AG04449 (cell line): ENCODE data around the gene IMPA2.
A peak's percentile ranks its signal among the peaks of the same experiment; 100 is the strongest.

ENCODE experiments used
- CTCF ChIA-PET: fragments of 350-600 bp; formaldehyde crosslinking; extraction: SDS; loops from one replicate; lab custom pipeline; 2021; ENCODE audit warnings: antibody characterized with exemption; lab: Yijun Ruan, JAX
- POLR2A ChIA-PET: fragments of 400-600, 350-600 bp; formaldehyde crosslinking; extraction: SDS; loops from one replicate; lab custom pipeline; 2020; ENCODE audit warnings: antibody characterized with exemption, inconsistent platforms; lab: Yijun Ruan, JAX
- DNase-seq: peaks from one replicate; pipeline ENCODE4 v3.0.0-alpha.2; 2010; ENCODE audit warnings: low read depth, low spot score
- H3K4me3 ChIP-seq: 2 replicates; pipeline ENCODE4 v1.5.1; 2011; ENCODE audit warnings: low read depth, mild to moderate bottlenecking, control low read depth, low read length
- CTCF ChIP-seq: IDR thresholded peaks from one replicate; pipeline ENCODE4 v1.5.1; 2011; ENCODE audit warnings: mild to moderate bottlenecking, moderate library complexity, low read length, control low read depth, inconsistent platforms; ENCODE audit not compliant: insufficient read depth; ENCODE audit errors: missing control alignments

IMPA2 gene

GRCh38 chr18:11995445-11996189, 14.3 kb downstream of the IMPA2 start:
- peak; percentile 86 for TF ChIP-seq CTCF

GRCh38 chr18:11996190-11996754, 15.0 kb downstream of the IMPA2 start:
- no peak for DNase-seq
- ChIA-PET CTCF (interaction anchor here (0.7 to 21.2 kb wide), 30 partner anchors 9 to 340 kb away, joined by 3 to 809 read pairs (median 8); partner anchors contain the start of genes IMPA2 and MPPE1), POLR2A (interaction anchor here (1.2 kb wide), 1 partner anchor 16 kb away, joined by 3 read pairs; no protein-coding TSS in a partner anchor)
- TF ChIP-seq CTCF: no peak
- H3K4me3 ChIP-seq: no peak overlapping the region

More at GRCh38 chr18:11995445-11996189, 14.3 kb downstream of the IMPA2 start:
- H3K4me3 ChIP-seq: no peak overlapping the region
- CTCF ChIA-PET: interaction anchor here (0.5 to 21.2 kb wide), 44 partner anchors 9 to 342 kb away, joined by 3 to 809 read pairs (median 5); partner anchors contain the start of genes IMPA2 and MPPE1
- DNase-seq: no peak
- POLR2A ChIA-PET: interaction anchor here (1.2 kb wide), 1 partner anchor 15 kb away, joined by 3 read pairs; no protein-coding TSS in a partner anchor

GRCh38 chr18:11996907-11997306, 15.6 kb downstream of the IMPA2 start:
- H3K4me3 ChIP-seq: no peak overlapping the region
- ChIA-PET POLR2A (no interaction called here), CTCF (interaction anchor here (0.6 to 21.2 kb wide), 12 partner anchors 8 to 341 kb away, joined by 3 to 809 read pairs (median 25); partner anchors contain the start of gene IMPA2)
- no peak for DNase-seq
- TF ChIP-seq CTCF: no peak

- no peak overlapping the region for H3K4me3 ChIP-seq
- ChIA-PET POLR2A (no interaction called here), CTCF (interaction anchor here (0.6 to 21.2 kb wide), 11 partner anchors 8 to 342 kb away, joined by 3 to 809 read pairs (median 22); no protein-coding TSS in a partner anchor)
- DNase-seq: no peak
- TF ChIP-seq CTCF: no peak
Measured at GRCh38 chr18:11997466-11997865, 16.2 kb downstream of the IMPA2 start.

- CTCF ChIA-PET: interaction anchor here (0.8 to 21.2 kb wide), 10 partner anchors 7 to 342 kb away, joined by 3 to 809 read pairs (median 25); no protein-coding TSS in a partner anchor
- no peak overlapping the region for H3K4me3 ChIP-seq
- POLR2A ChIA-PET: interaction anchor here (1.2 kb wide), 1 partner anchor 17 kb away, joined by 3 read pairs; no protein-coding TSS in a partner anchor
- TF ChIP-seq CTCF: no peak
- DNase-seq: no peak
Measured at GRCh38 chr18:11998193-11998592, 16.9 kb downstream of the IMPA2 start.

- DNase-seq: no peak
- H3K4me3 ChIP-seq: no peak overlapping the region
- no peak for TF ChIP-seq CTCF
- ChIA-PET POLR2A (no interaction called here), CTCF (interaction anchor here (1.0 to 21.2 kb wide), 6 partner anchors 10 to 345 kb away, joined by 4 to 809 read pairs (median 30); no protein-coding TSS in a partner anchor)
Measured at GRCh38 chr18:11999429-11999828, 18.1 kb downstream of the IMPA2 start.
